A172 (cell line): ENCODE measurements around the gene ARHGAP27. TPM values are rescaled to one million over a fixed set of nuclear protein-coding genes. Genes with fewer than 3 reads are reported as not detected.
A peak's percentile ranks its signal among the peaks of the same experiment; 100 is the strongest.

Source experiments
- DNase-seq: peaks from one replicate; pipeline ENCODE4 v3.0.0-alpha.2; 2015; ENCODE audit warnings: low spot score
- total RNA-seq: library from RNA; depleted of rRNA; stranded (reverse); fragments of >200 nt; shearing (Covaris generic); gene quantifications from 2 replicates; pipeline ENCODE4 v1.2.3, GENCODE V29; 2014

ARHGAP27 gene
- total RNA-seq, 1 experiment from 2014 or later, result 17.8 TPM

DNA sequence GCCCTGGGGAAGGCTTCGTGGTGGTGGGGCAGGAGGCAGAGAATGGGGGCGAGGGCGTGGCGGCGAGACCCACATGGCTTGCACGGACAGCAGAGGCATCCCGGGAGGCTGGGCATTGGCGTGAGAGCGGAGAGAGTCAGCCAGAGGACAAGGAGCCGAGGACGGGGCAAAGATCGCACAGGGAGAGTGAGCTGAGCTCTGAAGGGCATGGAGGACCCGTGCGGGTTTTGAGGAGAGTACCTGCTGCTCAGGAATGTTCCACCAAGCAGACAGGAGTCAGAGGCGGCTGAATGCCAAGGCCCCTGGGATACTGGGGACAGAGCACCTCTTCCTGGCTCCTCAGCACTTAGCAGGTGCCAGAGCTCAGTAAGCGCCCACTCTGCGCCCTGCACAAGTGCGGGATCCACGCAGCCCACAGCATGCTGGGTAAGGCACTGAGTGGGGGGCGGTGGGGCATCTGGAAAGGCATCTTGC, 47.8 kb downstream of the ARHGAP27 start:
- DNase-seq, result no peak

DNA sequence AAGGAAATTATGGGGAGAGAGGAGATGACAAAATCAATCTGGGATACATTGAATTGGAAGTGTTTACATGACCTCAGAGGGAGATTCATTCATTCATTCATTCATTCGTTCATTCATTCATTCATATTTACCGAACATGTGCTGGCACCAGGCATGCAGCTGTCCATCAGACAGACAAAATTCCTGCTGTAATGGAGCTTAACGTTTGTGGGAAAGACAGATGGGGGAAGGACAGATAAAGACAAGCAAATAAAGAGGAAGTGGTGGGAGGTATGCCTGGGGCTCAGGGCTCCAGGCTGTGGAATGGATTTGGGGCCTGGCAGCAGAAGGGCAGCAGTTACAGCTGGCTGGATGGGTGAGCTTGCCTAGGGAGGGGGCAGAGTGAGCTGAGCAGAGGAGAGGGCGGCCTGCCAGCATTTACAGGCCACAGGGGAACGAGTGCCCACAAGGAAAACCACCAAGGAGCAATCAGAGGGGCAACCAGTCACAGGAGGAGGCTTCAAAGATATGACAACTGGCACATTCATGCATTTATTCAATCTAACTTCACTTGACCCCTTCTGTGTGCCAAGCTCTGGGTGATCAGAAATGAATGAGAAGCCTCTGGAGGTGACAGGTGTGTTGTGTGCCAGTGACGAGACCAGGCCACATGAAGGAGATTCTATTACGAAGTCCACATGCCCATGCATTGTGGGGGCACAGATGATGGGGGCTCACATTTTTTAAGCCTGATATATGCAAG, 48.5 kb downstream of the ARHGAP27 start:
- peak; percentile 71 for DNase-seq

DNA sequence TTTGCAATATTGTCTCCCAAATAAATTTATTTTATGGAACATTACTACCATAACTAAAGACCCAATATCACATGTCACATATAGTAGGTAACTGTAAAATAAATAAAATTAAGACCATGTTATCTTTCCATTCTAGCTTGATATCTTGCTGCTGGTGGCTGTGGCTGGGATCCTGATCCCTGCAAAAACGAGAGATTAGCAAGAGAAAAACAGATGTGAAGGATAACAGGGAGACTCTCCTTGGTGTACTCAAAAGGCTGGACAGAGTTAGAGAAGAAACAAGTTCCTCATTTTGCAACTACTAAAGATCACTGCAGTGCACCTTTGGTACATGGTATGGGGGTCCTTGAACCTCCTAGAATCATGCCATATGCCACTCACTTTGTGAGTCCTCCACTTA, 49.7 kb downstream of the ARHGAP27 start:
- no peak for DNase-seq

DNA sequence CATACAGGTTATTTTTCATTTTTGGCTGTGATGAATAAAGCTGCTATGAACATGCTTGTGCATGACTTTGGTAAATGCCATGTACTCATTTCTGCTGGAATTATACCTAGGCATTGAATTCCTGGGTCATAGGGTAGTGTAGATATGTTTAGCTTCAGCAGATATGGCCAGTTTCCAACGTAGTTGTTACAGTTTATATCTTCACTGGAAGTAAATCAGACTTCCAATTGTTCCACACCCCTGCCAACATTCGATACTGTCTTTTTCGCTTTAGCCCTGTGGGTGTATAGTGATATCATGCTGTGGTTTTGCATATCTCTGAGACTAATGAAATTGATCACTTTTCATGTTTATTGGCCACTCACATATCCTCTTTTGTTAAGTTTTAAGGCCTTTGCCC, 50.4 kb downstream of the ARHGAP27 start:
- DNase-seq, result no peak

DNA sequence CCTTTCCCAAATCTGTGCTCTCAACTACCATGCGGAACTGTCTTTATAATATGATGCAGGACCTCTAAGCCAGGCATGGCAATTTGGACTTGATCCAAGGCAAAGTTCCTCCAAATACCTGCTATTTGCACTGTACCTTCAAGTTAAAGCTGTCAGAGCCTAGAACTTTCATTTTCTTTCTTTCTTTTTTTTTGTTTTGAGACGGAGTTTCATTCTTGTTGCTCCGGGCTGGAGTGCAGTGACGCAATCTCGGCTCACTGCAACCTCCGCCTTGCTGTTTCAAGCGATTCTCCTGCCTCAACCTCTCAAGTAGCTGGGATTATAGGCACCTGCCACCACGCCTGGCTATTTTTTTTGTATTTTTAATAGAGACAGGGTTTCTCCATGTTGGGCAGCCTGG, 51.7 kb downstream of the ARHGAP27 start:
- DNase-seq, result no peak

DNA sequence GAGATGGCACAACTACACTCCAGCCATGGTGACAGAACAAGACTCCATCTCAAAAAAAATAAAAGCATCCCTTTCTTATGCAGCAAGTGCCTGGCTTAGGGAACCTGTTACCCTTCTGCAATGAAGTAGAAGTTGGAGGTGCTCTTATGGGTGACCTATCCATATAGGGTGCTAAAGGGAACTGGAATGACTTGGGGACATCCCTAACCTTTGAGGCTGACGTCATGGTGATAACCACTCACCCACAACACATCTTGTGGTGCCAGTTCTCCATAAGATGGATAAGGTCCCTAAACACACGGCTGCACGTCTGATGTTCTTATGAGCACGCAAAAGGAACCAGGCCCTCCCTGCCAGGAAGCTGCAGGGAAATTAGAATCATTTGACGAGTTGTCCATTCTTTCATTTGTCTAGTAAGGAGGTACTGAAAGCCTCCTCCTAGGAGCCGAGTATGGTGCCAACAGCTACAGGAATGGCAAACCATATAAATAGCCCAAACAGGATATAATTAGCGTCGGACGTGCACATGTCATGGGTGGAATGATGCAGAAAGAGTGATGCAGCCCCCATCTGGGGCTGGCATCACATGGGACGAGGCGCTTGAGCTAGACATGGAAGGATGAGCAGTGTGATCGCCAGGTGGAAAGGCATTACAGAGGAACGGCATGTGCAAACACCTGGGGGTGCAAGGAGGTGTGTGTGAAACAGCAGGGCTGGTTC, 52.5 kb downstream of the ARHGAP27 start:
- no peak for DNase-seq

DNA sequence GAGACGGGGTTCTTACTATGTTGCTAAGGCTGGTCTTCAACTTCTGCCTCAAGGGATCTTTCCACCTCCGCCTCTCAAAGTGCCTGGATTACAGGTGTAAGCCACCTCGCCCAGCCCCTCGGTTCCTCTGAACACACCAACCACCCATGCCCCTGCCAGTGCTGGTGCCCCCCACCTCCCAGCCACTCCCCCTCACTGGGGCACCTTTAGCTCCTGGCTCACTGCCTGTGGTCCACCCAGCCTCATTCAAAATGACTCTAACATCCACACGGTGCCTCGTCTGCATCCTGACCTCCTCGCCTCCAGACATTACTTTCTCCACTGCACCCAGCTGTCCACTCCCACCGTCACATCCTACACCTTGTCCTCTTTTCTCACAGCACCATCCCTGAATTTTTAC, 55.3 kb downstream of the ARHGAP27 start:
- DNase-seq, result no peak

DNA sequence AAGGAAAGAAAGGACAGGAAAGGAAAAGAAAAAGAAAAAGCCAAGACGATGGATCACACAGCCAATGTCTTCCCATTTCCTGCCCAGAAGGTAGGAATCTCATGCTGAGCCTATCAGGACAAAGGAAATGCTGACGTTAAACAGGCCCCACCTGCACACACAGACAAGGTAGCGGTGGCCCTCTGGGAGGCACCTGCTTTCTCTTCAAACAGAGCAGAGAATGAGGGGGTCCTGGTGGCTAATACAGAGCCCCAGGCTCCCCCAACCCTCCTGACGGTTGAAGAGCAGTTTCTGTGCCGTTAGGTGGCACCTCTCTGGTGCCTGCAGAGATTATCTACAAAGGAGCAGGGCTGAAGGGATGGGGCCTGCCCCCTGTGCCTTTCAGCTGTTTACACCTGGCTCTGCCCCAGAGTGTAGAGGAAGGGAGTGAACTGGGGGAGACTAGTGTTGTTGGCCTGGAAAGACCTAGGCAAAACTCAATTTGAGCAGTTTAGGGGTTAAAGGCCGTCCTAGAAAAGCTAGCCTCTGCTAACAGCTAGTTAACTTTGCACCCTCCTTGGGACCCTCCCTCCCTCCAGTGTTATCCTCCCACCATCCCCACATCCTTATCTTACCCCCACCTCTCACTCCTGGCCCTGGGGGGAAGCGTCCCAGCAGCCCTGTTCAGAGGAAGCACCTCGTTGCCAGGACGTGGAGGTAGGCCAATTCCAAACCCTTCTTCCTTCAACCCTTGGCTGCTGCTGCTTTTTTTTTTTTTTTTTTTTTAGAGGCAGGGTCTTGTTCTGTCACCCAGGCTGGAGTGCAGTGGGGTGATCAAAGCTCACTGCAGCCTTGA, 56.3 kb downstream of the ARHGAP27 start:
- DNase-seq, result no peak

DNA sequence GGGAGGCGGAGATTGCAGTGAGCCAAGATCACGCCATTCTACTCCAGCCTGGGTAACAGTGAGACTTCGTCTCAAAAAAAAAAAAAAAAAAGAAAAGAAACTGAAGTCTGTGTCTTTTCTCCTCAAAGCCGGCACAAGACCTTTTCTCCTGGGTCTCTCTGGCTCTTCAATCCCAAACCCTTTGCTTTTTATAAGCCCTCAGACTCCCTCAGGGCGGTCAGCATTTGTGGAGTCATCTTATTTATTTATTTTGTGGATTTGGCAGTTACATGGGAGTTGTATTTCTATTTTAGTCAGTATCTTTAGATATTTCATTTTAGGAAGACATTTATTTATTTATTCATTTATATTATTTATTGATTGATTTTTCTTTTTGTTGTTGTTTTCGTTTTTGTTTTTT, 58.2 kb downstream of the ARHGAP27 start:
- DNase-seq, result no peak

DNA sequence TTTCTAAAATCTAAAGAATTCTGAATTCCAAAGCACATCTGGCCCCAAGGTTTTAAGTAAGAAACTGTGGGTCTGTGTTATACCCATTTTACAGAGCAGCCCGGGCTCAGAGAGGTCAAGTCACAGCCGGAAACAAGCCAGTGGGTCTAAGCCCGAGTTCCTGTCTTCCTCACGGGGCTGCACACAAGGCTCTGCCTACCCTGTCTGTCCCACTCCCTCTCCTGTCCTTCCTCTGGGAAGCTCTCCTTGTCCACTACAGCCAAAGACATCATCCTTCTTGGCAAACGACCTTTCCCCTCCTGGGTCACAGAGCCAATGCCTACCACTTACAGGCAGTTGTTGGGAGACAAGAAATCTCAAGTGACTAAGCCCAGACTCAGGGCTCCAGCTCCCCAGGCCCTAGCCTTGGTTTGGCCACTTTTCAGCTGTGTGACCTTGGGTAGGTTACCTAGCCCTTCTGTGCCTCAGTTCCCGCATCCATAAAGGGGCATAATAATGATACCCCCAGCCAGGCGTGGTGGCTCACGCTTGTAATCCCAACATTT, 60.3 kb downstream of the ARHGAP27 start:
- no peak for DNase-seq

DNA sequence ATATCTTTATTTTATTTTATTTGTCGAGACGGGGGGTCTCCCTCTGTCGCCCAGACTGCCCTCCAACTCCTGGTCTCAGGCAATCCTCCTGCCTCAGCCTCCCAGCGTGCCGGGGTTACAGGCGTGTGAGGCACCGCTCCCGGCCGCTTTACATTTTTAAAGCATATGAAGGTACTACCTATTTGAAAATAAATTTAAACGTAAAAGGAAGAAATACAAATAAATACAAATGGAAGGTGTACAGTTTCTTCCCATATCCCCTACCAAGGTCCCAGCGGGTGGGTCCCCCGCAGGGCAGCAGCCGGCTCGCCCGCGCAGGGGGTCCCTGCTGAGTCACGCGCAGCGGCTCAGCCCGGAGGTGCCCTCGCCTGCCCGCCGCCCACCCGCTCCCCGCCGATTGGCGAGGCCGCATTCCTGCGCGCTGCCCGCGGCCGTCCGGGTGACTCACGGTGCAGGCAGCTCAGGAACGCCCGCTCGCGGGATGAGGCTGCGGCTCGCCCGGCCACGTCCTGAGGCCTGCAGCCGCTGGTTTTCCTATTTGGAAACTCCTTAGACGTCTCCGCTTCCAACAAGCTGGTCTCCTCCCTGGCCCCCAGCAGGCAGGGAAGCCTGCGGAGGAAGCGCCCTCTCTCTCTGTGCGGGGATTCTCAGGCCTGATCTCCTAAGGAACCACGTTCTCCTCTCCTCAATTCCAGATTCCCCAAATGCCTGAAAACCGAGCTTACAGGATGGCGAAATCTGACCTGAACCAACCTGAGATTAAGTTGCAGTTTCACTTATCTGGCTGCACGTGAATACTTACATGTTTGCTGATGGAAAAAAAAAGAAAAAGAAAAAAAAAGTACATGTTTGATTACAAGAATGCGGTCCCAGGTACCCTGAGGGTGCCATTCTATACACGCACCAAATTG, 61.0 kb downstream of the ARHGAP27 start:
- peak; percentile 96 for DNase-seq

DNA sequence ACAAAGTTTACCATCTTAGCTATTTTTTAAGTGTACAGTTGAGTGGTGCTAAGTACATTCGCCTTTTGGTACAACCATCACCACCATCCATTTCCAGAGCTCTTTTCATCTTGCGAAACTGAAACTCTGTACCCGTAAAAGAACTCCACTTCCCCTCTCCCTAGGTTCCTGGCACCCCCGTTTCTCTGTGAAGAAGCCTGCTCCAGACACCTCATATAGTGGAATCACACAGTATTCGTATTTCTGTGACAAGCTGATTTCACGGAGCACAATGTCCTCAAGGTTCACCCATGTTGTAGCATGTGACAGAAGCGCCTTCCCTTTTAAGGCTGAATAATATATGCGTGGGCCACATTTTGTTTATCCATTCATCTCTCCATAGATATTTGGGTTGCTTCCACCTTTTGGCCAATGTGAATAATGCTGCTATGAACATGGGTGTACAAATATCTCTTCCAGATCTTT, 61.7 kb downstream of the ARHGAP27 start:
- DNase-seq, result peak; percentile 67

DNA sequence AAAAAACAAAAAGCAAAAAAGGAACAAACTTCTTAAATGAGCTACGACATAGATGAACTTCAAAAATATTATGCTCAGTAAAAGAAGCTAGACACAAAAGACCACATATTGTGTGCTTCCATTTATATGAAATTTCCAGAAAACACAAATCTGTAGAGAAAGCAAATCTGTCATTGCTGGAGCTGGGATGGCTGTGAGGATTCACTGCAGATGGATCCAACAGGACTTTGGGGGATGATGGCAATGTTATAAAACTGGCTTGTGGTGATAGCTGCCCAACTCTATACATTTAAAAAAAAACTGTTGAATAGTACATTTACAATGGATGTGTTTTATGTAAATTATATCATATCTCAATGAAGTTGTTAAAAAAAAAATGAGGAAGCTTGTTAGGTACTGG, 63.2 kb downstream of the ARHGAP27 start:
- no peak for DNase-seq

DNA sequence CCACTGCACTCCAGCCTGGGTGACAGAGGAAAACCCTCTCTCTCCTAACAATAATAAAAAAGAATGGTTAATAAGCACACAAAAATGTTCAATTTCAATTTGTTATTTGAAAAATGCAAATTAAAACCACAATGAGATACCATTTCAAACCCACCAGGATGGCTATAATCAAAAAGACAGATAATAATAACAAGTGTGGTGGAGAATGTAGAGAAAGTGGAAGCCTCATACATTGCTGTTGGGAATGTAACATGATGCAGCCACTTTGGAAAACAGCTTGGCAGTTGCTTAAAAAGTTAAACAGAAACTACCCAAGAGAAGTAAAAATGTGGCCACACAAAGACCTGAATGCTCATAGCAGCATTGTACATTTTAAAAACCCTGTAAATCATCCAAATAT, 64.0 kb downstream of the ARHGAP27 start:
- DNase-seq, result peak; percentile 48

DNA sequence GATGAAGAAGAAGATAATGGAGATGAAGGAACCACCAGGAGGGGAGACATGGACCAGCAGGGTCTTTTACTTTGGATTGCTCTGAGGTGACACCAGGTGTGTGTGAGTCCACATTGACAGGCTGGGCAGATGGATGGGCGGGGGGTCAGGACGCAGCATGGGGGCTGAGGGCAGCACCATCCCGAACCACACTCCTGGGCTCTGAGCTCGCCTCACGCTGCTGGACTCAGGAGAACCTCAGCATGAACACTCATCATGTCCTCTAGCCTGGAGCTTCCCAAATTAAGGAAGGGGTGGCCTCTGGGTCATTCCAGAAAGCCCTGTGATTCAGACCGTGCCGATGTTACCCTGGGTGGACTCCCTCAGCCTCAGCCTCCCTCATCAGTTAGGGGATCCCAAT, 65.5 kb downstream of the ARHGAP27 start:
- DNase-seq, result no peak

DNA sequence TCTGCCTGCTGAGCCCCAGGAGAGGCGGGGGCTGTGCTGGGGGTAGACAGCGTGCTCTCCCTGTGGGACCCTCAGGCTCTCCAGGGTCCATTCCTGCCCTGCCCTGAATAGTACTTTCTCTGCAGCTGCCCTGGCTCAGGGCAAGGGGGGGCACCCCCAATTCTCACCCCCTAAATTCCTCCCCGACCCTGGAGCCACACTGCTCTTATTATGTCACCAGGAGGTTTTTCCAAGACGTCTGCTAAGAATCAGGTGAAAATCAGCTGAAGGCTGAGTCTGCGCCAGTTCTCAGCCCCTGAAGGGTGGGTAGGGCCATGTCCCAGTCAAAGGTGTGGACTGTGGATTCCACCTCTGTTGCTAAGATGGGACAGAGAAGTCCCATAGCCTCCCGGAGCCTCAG, 66.0 kb downstream of the ARHGAP27 start:
- DNase-seq, result no peak

DNA sequence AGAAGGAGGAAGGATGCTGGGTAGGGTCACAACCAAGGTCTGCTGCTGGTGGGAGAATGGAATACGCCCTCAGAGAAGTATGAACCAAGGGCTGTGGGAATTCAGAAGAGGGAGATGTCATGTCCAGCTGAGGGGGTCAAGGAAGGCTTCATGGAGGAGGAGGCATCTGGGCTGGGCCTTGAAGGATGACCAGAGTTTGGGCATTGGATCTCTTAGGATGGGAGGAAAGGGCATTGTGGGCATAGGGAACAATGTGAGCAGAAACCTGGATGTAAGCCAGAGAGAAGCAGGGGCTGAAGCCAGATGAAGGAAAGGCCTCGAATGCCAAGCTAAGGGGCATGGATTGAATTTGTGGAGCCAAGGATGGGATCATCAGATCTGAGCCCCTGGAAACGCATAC, 66.6 kb downstream of the ARHGAP27 start:
- no peak for DNase-seq

DNA sequence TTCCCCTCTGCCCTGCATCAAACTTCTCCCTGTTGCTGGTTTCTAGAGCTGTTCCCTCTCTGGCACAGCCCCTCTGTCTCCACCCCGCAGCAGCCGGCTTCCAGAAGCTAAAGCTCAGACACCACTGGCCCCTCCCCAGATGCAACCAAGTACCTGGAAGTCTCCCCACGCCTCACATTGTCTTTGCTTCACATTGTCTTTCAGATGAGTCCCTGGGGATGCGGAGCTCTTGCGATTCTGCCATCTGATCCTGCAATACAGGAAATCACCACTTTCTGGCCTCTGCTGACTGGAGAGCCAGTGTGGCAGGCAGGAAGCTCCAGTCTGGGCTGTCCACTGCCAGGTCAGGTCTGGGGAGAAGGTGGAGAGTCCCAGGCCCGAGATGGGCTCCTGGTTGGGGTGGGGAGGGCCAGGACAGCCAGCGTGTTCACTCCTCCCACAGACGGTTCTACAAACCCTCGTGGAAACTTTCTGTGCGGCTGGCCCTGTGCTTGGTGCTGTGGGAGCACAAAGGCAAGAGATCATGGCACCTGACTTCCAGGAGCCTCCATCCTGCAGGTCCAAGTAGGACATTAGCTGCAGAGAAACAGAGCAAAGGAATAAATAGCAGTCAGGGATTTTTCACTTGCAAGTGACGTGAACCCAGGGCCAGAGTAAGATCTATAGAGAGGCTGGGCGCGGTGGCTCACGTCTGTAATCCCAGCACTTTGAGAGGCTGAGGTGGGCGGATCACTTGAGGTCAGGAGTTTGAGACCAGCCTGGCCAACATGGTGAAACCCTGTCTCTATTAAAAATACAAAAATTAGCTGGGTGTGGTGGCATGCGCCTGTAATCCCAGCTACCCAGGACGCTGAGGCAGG, 67.9 kb downstream of the ARHGAP27 start:
- DNase-seq, result no peak

DNA sequence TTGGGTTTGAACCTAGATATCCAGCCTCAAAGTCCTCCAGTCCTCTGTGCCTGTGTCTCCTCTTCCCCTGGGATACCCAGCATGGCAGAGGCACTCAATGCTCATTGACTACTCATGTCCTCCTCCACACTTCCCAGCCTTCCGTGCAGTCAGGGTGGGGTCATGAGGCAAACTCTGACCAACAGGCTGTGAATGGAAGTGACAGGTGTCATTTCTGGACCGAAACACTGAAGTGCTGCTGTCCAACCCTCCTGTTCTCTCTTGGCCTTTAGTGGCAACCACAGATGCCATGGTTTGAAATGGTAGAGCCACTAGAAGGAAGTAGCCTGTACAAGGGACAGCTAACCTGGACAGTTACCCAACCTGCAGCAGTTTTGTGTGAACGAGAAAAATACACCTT, 69.2 kb downstream of the ARHGAP27 start:
- no peak for DNase-seq

DNA sequence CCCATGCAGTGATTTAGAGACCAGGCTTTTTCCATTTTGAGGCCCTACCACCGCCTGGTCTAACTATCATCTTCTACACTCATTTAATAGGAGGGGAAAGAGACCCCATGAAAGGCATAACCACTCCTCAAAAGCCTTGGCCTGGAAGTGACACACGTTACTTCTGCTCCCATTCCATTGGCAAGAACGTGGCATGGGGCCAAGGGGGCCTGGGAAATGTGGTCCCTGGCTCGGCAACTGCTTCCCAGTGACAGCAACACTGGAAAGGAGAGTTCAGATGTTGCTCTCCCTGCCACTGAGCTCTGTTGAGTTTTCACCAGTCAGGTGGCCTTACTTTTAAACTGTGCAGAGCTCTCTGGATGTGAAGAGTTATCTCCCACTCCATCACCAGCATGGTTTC, 70.7 kb downstream of the ARHGAP27 start:
- DNase-seq, result no peak
